HG02870 (cell line): ENCODE results near the gene KCNQ1OT1.

Source experiments
- ATAC-seq: cut with Tn5 transposase; IDR thresholded peaks from one replicate; pipeline ENCODE4 v1.9.1; 2021; ENCODE audit warnings: mild to moderate bottlenecking, moderate library complexity; ENCODE audit not compliant: unreplicated experiment

KCNQ1OT1 gene

DNA sequence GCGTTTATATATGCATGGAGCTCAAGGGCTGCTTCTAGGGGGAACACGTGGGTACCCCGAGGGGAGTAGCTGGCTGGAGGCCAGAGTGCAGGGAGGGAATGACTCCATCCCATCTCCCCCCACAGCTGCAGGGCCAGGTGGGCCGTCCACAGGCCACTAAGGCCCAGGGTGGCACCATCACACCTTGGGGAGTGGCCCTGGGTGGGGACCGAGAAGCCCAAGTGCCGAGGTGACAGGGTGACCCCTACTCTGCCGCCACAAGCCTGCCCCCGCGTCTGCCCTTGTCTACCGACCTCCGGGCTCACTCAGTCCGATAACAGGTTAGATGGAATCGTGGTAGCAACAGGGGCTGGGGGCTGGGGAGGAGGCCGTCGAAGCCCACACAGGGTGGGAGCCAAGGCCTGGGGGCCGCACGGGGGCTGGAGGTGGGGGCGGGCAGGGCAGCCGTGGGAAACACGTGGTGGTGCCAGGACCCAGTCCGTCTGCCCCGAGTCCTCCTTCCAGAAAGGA is 125.7 kb downstream of the KCNQ1OT1 start:
- no peak for ATAC-seq

- no peak for ATAC-seq
Observed at GRCh38 chr11:2573240-2574042, 126.4 kb downstream of the KCNQ1OT1 start.

DNA sequence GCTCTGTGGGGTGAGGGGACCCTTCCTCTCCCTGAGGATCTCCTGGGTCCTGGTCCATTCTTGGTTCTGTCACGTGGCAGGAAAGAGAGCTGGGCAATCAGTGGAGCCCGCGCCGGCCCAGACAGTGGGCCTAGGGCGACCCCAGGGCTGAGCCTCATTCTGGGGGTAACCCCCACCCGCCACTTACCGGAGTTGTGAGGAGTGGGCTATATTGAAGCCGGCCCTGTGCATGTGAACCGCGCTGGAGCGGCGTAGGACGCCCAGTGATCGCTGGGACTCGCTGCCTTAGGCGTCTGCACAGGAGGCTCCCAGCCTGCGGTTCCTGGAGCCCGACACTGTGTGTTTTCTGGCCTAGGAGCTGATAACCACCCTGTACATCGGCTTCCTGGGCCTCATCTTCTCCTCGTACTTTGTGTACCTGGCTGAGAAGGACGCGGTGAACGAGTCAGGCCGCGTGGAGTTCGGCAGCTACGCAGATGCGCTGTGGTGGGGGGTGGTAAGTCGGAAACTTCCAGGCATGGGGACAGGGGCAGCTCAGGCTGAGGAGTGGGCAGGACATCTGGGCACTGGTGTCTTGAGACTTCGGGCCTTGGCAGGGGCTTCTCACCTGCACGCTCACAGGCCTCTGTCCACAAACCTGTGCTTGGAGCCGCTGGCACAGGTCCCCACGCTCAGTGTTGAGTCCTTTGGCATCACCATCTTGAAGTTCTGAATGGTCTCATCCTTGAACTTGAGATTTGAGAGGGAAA is 127.1 kb downstream of the KCNQ1OT1 start:
- no peak for ATAC-seq

DNA sequence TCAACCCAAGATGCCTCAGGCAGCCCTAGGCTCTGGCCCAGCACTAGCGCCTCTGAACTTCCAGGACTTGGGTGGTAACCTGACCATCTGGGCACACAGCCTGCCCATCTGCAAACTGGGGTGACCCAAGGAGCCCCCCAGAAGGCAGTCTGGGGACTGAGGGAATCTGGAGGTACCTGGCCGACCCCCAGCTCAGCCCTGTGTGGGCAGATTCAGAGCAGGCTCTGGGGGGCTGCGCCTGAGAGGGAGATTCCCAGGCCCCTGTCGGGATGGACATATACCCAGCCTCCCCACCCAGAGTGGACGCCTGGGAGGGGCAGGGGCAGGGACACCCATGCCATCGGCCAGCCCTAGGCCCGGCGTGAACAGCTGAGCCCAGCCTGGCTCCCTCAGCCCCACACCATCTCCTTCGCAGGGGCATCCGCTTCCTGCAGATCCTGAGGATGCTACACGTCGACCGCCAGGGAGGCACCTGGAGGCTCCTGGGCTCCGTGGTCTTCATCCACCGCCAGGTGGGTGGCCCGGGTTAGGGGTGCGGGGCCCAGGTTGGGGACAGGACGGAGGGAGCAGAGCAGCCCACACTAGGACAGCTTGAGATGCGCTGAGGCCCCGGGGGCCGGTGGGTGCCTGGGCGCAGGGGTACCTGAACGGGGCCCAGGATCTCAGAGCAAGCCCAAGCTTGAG is 128.1 kb downstream of the KCNQ1OT1 start:
- no peak for ATAC-seq

DNA sequence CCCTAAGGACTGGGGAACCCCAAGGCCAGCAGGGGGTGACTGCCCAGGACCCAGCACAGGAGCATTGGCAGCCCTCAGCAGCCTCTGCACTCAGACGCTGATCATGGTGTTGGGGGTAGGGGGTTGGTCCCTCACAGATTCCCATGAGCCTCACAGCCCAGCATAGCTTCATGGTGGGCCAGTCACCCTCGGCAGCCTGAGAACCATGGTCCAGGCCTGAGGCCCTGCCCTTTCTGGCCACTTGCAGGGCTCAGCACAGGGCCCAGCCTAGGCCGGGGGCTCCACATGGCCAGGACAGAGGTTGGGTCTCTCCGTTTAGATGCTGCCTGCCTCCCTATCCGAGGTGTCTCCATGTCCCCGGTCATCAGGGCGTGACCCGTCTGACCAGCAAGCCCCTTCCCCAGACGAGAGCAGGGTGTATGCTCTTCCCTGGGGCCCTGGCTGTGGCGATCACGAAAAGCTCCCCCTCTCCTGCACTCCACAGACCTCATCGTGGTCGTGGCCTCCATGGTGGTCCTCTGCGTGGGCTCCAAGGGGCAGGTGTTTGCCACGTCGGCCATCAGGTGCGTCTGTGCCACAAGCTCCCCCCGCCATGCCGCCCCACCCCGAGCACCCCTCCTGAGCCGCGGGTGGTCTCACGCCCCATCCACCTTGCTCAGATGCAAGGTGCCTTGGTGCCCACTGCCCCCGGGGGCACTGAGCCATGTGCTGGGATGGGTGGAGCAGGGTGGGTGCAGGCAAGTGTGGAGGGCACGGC is 128.8 kb downstream of the KCNQ1OT1 start:
- ATAC-seq = no peak

- no peak for ATAC-seq
Observed at GRCh38 chr11:2570211-2570811, 129.5 kb downstream of the KCNQ1OT1 start.

DNA sequence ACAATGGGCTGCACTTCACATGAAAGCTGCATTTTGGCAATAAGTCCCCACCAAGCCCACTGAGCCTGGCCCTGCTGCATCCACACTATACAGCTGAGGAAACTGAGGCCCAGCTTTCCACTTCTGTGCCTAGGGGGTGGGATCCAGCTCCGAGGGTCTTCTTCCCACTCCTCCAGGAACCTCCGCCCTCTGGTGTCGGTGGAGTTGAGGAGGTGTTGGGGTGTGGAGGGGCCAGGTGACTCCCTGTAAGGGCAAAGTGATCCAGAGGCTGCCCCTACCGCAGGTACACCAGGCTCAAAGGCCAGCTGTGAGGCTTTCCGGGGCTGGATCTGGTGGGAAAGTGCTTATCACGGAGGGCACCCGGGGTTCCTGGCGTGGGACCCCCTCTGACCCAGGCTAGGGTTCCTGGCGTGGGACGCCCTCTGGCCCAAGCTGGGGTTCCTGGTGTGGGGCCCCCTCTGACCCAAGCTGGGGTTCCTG is 130.0 kb downstream of the KCNQ1OT1 start:
- ATAC-seq = no peak

DNA sequence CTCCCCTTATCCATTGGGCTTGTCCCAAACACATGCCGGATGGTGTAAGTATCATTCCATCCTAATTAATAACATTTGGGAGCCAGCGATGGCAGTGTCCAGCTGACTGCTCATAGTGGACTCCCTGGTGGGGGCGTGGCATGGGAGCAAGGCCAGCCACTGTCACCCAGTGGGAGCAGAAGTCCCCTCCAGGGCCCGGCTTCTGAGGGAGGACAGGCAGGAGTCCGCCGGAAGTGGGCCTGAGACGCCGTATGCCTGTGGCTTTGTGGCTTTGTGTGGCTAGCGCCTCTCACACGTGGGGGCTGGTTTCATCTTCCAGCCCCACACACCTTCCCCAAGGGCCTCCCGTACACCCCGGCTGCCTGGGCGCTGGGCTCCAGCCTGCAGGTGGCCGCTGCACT is 130.5 kb downstream of the KCNQ1OT1 start:
- ATAC-seq = no peak

- ATAC-seq = no peak
Observed at GRCh38 chr11:2567026-2567671, 132.6 kb downstream of the KCNQ1OT1 start.

DNA sequence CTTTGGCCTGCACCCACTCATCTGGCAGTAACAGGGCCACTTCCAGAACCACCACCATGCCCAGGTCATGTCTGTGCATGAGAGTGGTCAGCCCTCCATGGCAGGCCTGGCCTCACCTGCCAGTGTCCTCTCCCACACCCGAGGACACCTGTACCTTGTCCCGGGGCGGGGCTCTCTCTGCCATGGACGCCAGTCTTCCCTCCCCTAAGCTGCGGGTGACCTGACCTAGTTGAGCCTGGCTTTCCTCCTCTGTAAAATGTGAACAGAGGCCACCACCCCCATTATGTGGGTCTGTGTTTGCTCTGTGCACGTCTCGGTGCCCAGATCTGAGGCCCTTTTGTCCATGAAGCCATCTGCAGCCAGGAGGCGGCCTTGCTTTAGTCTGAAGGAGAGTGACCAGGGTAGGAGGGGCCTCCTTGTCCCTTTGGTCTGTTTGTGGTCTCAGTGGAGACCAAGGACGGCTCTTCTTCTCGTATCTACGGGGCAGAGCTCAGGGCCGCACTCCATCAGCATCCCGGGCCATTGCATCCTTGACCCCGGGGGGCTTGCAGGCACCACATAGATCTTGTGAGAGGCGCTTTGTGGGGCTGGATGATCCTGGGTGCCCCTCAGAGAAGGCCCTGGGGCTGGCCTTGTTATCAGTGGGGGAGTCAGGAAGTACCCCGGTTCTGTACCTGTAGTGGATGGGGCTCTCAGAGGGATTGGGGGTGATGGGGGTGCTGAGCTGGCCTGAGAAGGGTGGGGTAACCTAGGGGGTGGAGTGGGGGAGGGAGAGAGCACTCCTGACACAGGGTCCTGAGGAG is 133.4 kb downstream of the KCNQ1OT1 start:
- no peak for ATAC-seq

DNA sequence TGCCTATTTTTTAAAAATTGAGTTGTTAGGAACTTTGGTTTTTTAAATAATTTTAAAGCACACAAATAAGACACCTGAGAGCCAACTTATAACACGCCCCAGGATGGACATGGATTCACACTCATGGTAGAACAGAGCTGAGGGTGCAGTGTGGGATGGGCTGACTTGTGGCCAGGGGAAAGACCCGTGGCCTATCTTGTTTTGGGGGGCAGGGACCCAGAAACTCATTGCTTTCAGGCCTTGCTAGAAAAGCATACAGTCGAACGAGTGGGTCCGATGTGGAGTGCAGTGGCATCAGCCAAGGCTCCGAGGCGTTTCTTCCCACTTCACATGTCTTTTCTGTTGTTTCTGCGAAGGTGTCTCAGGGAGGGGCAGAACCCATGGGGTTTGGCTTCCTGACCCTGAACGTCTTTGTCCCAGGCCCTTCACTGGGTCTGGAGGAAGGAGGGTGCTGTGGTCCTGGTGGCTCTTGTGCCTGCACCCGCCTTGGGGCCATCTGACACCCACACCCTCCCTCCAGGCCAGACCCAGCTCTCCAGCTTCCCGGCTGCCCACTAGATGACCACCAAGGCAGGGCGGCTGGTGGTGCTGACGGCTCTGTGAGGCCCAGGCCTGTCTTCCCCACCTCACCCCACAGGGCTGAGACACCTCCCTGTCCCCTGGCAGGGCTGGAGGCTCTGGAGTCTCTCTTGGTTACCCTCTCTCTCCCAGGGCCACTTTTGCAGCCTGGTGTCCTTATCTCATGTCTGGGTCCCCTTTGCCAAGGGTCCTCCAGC is 134.2 kb downstream of the KCNQ1OT1 start:
- no peak for ATAC-seq

- no peak for ATAC-seq
Observed at GRCh38 chr11:2564588-2565425, 135.0 kb downstream of the KCNQ1OT1 start.

GRCh38 chr11:2564008-2564530 is 135.7 kb downstream of the KCNQ1OT1 start:
- ATAC-seq = no peak

DNA sequence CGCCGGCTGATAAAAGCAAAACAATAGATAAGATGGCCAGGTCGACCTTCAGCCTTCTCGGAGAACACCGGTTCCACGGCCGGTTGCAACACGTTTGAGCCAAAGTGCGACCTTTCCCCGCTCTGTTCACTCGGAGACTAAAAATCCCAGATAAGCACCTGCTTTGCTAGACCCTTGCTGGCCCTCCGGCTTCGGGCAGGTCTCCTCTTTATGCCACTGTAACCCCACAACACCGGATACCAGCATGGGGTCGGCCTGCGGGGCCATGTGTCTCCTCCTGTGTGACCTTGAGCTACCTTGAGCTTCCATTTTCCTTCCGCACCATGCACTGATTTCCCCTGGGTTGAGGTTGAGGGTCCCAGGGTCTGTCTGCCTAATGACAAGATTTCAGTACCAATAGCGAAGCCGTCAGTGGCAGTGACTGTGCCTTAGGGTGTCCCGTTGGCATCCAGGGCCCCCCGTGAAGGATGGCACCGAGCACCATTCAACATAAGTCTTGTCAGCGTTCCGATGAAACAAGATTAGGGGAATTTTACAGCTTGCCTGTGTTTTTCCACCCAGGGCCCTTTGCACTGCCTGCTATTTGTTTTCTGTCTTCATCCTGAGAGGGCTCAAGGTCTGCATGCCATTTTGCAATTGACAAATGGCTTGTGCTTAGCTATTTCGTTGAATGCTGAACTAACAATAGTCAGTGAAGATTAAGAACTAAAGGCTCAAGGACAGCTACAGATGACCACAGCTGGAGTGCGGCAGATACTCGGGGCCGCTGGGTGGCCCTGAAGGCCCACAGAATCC is 136.4 kb downstream of the KCNQ1OT1 start:
- no peak for ATAC-seq

DNA sequence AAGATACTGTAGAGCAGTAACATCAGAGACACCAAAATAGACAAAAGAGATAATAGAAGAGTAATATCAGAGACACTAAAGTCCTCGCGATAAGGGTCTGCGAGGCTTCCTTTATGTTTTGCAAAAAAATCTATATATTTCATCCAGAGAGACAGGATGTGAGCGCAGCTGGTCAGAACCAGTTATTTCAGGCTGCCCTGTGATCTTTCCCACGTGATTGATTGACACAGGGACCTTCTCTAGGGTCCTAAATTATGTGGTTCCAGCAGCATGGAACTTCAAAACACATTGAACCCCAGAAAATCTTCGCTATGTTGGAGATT is 136.9 kb downstream of the KCNQ1OT1 start:
- no peak for ATAC-seq
